Astrocyte of the spinal cord (primary cell): Measurements from ENCODE around the gene PTPRN2.

Experiments
- DNase-seq: peaks from one replicate; pipeline ENCODE4 v3.0.0; 2011; ENCODE audit warnings: low read depth, low spot score
- H3K4me3 ChIP-seq: 2 replicates; pipeline ENCODE4 v1.5.1; 2011; ENCODE audit warnings: low read depth, mild to moderate bottlenecking, low read length, moderate library complexity
- in situ Hi-C: cut with HindIII; loops from 2 replicates; pipeline ENCODE4 v1.10.0; 2017; ENCODE audit warnings: low sequenced_read_pairs
- TF ChIP-seq, protein P1 (sequence below): IDR thresholded peaks from 2 replicates; pipeline ENCODE4 v1.5.1; 2012; ENCODE audit warnings: low read depth, mild to moderate bottlenecking, low read length, inconsistent platforms

The PTPRN2 gene

DNA sequence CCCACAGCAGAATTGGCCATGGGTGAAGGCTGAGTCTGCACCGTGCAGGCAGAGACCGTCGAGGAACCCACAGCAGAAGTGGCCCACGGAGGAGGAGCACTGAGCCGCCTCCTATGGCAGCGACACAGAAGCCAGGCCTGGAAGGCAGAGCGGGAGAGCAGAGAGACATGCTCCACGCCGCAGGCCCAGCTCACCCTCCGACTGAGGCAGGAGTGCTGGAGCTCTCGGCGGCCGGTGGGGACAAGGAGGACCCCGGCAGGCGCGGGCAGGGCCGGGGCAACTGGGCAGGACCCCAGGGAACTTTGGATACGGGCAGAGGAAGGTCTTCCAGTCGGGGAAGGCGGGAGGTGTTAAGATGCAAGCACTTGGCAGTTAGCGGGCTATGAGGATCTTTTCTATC is 830.4 kb downstream of the PTPRN2 start:
- no peak for DNase-seq
- TF ChIP-seq, protein P1, sequence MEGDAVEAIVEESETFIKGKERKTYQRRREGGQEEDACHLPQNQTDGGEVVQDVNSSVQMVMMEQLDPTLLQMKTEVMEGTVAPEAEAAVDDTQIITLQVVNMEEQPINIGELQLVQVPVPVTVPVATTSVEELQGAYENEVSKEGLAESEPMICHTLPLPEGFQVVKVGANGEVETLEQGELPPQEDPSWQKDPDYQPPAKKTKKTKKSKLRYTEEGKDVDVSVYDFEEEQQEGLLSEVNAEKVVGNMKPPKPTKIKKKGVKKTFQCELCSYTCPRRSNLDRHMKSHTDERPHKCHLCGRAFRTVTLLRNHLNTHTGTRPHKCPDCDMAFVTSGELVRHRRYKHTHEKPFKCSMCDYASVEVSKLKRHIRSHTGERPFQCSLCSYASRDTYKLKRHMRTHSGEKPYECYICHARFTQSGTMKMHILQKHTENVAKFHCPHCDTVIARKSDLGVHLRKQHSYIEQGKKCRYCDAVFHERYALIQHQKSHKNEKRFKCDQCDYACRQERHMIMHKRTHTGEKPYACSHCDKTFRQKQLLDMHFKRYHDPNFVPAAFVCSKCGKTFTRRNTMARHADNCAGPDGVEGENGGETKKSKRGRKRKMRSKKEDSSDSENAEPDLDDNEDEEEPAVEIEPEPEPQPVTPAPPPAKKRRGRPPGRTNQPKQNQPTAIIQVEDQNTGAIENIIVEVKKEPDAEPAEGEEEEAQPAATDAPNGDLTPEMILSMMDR = no peak
- in situ Hi-C loops = no loop called here
- H3K4me3 ChIP-seq = no peak overlapping the region

DNA sequence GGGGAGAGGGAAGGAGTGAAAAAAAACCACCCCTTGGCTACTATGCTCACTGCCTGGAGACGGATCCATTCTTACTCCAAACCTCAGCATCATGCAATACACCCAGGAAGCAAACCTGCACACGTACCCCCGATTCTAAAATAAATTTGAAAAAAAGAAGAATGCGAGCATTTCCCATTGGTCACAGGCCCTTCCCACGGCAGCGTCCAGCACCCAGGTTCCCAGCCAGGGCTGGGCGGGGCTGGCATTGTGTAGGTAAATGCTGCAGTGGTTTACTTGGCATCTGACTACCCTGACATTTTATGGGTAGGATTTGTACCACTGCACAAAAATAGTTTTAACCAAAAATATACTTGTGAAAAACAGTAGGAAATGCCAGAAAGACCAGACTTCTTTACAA is 831.9 kb downstream of the PTPRN2 start:
- H3K4me3 ChIP-seq = no peak overlapping the region
- in situ Hi-C loops = no loop called here
- DNase-seq = no peak
- TF ChIP-seq, protein P1 = no peak

DNA sequence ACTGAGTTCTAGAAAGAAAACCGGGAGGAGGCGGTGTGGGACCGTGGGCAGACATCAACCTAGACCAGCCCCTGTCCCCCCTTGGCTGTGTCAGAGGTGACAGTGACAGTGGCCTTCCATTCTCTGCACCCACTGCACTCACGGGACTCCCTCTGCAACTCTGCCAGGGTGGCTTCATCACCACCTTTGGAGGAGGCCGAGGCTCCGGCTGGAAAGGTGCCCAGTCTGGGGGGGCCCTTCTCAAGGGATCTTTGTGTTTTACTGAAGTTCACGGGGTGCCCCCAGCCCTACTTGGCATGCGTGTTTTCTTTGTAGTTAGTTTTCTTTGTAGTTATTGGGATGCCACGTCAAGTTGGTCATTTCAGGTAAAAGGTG is 833.2 kb downstream of the PTPRN2 start:
- TF ChIP-seq, protein P1 = no peak
- DNase-seq = no peak
- H3K4me3 ChIP-seq = no peak overlapping the region
- in situ Hi-C loops = no loop called here

DNA sequence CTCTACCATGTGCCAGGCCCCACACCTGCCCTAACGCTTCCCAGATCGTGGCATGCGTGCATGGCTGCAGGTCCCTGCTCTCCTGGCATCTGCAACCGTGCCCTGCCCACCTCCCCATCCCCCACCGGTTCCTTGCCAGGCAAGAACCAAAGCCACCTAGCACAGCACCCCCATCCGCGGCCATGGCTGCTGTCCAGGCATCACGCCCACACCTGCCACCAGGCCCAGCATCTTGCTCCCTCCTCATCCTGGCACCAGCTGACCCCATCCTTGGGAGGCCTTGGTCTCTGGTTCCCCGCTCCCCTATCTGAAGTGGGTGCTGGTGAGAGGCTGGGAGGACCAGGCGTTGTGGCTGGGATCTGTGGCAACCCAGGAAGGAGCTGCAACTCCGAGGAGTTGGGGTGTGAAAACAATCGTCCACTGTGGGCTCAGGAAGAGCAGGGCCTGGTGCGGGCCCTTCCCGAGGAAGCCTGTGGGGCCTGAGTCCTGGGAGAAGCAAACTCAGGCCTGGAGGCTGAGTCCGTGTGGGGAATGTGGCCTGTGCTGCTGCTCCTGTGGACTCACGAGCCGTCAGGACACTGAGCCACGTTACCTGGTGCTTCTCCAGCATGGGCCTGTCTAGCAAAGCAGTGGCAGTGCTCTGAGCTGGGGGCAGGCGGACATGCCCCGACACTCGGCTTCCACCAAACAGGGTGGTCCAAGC is 833.8 kb downstream of the PTPRN2 start:
- no peak overlapping the region for H3K4me3 ChIP-seq
- in situ Hi-C loops = no loop called here
- TF ChIP-seq, protein P1 = no peak
- DNase-seq = no peak

DNA sequence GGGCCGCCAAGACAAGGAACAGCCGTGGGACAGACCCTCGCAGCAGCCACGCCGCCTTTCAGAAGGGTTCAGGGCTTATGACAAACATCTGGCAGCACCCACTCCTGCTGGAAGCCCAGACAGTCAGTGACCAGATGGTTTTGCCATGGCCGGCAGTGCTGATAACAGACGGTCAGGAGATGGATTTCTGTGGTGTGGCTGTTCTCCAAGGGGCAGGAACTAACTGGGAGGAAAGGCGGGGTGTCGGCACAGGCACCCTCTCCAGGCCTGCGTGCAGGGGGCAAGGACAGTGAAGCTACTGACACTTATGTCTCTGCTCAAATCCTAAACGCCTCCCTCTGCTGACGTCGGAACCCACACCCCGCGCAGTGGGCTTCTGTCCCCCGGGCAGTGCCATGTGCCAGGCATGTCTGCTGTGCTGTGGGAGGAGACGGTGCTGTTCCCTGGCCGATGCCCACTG is 834.8 kb downstream of the PTPRN2 start:
- H3K4me3 ChIP-seq = no peak overlapping the region
- DNase-seq = no peak
- in situ Hi-C loops = no loop called here
- TF ChIP-seq, protein P1 = no peak

DNA sequence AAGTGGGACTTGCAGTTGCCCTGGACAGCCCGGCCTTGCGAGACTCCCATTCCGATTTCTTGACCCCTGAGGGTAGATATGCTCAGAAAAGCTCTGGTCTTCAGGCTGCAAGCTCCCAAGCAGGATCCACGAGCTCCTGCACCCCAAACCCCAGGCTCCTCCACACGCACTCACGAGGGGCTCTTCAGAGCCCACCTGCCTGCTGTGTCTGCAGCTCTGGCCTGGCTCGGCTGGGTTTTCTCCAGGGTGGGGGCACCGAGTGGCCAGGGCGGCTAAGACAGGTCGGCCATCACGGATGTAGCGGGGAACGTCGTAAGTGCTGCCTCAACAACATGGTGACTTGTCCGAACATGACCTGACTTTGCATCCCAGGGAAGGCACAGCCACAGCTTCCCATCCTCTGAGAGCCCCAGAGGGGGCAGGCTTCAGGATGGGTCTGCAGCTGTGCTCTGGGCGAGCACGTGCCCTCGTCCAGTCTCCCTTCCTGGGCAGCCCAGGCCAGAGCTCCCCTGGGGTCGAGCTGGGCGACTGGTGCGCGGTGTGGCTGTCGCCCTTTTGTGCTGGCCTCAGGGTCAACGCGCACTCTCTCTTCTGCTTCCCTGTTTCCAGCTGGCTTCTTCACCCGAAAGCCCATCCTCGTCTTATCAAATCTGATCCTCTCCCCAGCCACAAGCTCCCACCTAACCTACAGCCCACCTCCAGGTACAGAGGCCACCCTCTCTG is 835.5 kb downstream of the PTPRN2 start:
- in situ Hi-C loops = no loop called here
- DNase-seq = no peak
- H3K4me3 ChIP-seq = no peak overlapping the region
- TF ChIP-seq, protein P1 = no peak
